WTC11 (cell line): ENCODE data around the gene C12orf75. TPM values are rescaled to one million over a fixed set of nuclear protein-coding genes. Genes with fewer than 3 reads are reported as not detected.

Source experiments
- ATAC-seq: fragments of 200-7000 bp; cut with Tn5 transposase; 2 replicates; pipeline ENCODE4 v1.10.0; 2021; ENCODE audit warnings: mild to moderate bottlenecking, moderate library complexity
- CTCF ChIA-PET: fragments of 300-600 bp; sonication (Branson Sonifier 250); formaldehyde crosslinking; loops from one replicate; lab custom pipeline; 2021; ENCODE audit warnings: antibody characterized with exemption; lab: Charles Lee
- POLR2A ChIA-PET: fragments of 350-600 bp; sonication (Branson Sonifier 250); formaldehyde crosslinking; loops from one replicate; lab custom pipeline; 2021; ENCODE audit warnings: antibody characterized with exemption; lab: Charles Lee
- DNase-seq: peaks from one replicate; pipeline ENCODE4 v3.0.0; 2021; ENCODE audit warnings: low spot score
- H3K27ac Mint-ChIP-seq: 2 replicates; pipeline ENCODE4 v1.8.0; 2021; ENCODE audit warnings: mixed read lengths
- H3K27me3 Mint-ChIP-seq: 2 replicates; pipeline ENCODE4 v1.8.0; 2021; ENCODE audit warnings: low read depth, mild to moderate bottlenecking, moderate library complexity, mixed read lengths
- H3K36me3 Mint-ChIP-seq: 2 replicates; pipeline ENCODE4 v1.8.0; 2021; ENCODE audit warnings: mixed read lengths
- H3K4me1 Mint-ChIP-seq: 2 replicates; pipeline ENCODE4 v1.8.0; 2022; ENCODE audit warnings: mixed read lengths
- H3K4me3 Mint-ChIP-seq: 2 replicates; pipeline ENCODE4 v1.8.0; 2021; ENCODE audit warnings: mild to moderate bottlenecking, moderate library complexity, mixed read lengths
- H3K9me3 Mint-ChIP-seq: 2 replicates; pipeline ENCODE4 v1.8.0; 2021; ENCODE audit warnings: mixed read lengths
- AFF4 ChIP-seq: sonication (generic); formaldehyde crosslinking; IDR thresholded peaks from 2 replicates; pipeline ENCODE4 v1.8.1; 2023; ENCODE audit warnings: mild to moderate bottlenecking, missing genetic modification reagents, borderline replicate concordance
- ATF6 ChIP-seq: sonication (generic); formaldehyde crosslinking; IDR thresholded peaks from 2 replicates; pipeline ENCODE4 v1.8.1; 2023; ENCODE audit warnings: mild to moderate bottlenecking, missing genetic modification reagents
- CREM ChIP-seq: sonication (generic); formaldehyde crosslinking; IDR thresholded peaks from 2 replicates; pipeline ENCODE4 v1.8.1; 2022; ENCODE audit warnings: mild to moderate bottlenecking, missing genetic modification reagents, moderate library complexity
- E2F4 ChIP-seq: sonication (generic); formaldehyde crosslinking; IDR thresholded peaks from 2 replicates; pipeline ENCODE4 v1.8.1; 2022; ENCODE audit warnings: low read depth, mild to moderate bottlenecking, moderate library complexity, missing genetic modification reagents, borderline replicate concordance
- ELF4 ChIP-seq: sonication (generic); formaldehyde crosslinking; IDR thresholded peaks from 2 replicates; pipeline ENCODE4 v1.8.1; 2022; ENCODE audit warnings: low read depth, mild to moderate bottlenecking, moderate library complexity, missing genetic modification reagents
- ESRRA ChIP-seq: sonication (generic); formaldehyde crosslinking; IDR thresholded peaks from 2 replicates; pipeline ENCODE4 v1.8.1; 2022; ENCODE audit warnings: mild to moderate bottlenecking, missing genetic modification reagents, borderline replicate concordance
- FOXJ3 ChIP-seq: sonication (generic); formaldehyde crosslinking; IDR thresholded peaks from 2 replicates; pipeline ENCODE4 v1.9.0; 2021; ENCODE audit warnings: missing genetic modification reagents, mild to moderate bottlenecking, borderline replicate concordance
- FOXK1 ChIP-seq: sonication (generic); formaldehyde crosslinking; IDR thresholded peaks from 2 replicates; pipeline ENCODE4 v1.8.0; 2022; ENCODE audit warnings: mild to moderate bottlenecking, moderate library complexity, missing genetic modification reagents
- IRF2 ChIP-seq: sonication (generic); formaldehyde crosslinking; IDR thresholded peaks from 2 replicates; pipeline ENCODE4 v1.8.0; 2022; ENCODE audit warnings: low read depth, missing genetic modification reagents, borderline replicate concordance
- JUN ChIP-seq: sonication (generic); formaldehyde crosslinking; IDR thresholded peaks from 2 replicates; pipeline ENCODE4 v1.8.0; 2023; ENCODE audit warnings: mild to moderate bottlenecking, missing genetic modification reagents
- MYBL2 ChIP-seq: sonication (generic); formaldehyde crosslinking; IDR thresholded peaks from 2 replicates; pipeline ENCODE4 v1.8.1; 2023; ENCODE audit warnings: mild to moderate bottlenecking, moderate library complexity, missing genetic modification reagents
- NFE2L1 ChIP-seq: sonication (generic); formaldehyde crosslinking; IDR thresholded peaks from 2 replicates; pipeline ENCODE4 v1.8.1; 2023; ENCODE audit warnings: missing genetic modification reagents
- NR2C2 ChIP-seq: sonication (generic); formaldehyde crosslinking; IDR thresholded peaks from 2 replicates; pipeline ENCODE4 v1.8.0; 2022; ENCODE audit warnings: mild to moderate bottlenecking, missing genetic modification reagents
- SP1 ChIP-seq: sonication (generic); formaldehyde crosslinking; conservative IDR thresholded peaks from 2 replicates; pipeline ENCODE4 v1.8.1; 2022; ENCODE audit warnings: missing genetic modification reagents
- TCF7 ChIP-seq: sonication (generic); formaldehyde crosslinking; IDR thresholded peaks from 2 replicates; pipeline ENCODE4 v1.8.0; 2022; ENCODE audit warnings: mild to moderate bottlenecking, low read depth, missing genetic modification reagents, moderate library complexity
- USF2 ChIP-seq: sonication (generic); formaldehyde crosslinking; IDR thresholded peaks from 2 replicates; pipeline ENCODE4 v1.8.1; 2023; ENCODE audit warnings: mild to moderate bottlenecking, missing genetic modification reagents, moderate library complexity
- ZNF281 ChIP-seq: sonication (generic); formaldehyde crosslinking; IDR thresholded peaks from 2 replicates; pipeline ENCODE4 v1.8.0; 2023; ENCODE audit warnings: mild to moderate bottlenecking, missing genetic modification reagents
- ZNF416 ChIP-seq: fragments of 250-450 bp; sonication (Bioruptor Pico); IDR thresholded peaks from 2 replicates; pipeline ENCODE4 v1.9.0; 2021; ENCODE audit warnings: mild to moderate bottlenecking, inconsistent platforms
- ZNF423 ChIP-seq: fragments of 250-450 bp; sonication (Bioruptor Pico); IDR thresholded peaks from 2 replicates; pipeline ENCODE4 v2.1.2; 2022; ENCODE audit warnings: mild to moderate bottlenecking, moderate library complexity
- total RNA-seq: library from RNA; stranded (reverse); gene quantifications from 3 replicates; pipeline ENCODE4 v1.2.3, GENCODE V29; 2021

C12orf75 gene
- total RNA-seq, 1 experiment from 2014 or later, result 25.5 TPM

- TF ChIP-seq E2F4 (no peak), SP1 (no peak), ZNF423 (CRISPR knock-in tag) (0 out of 2 replicates have a peak, but pooled peaks have one; percentile 20), NR2C2 (CRISPR knock-in tag) (no peak), FOXJ3 (CRISPR knock-in tag) (no peak)
- CTCF ChIA-PET, result interaction anchor here (0.6 kb wide), 1 partner anchor 609 kb away, joined by 3 read pairs; no protein-coding TSS in a partner anchor
- DNase-seq, result no peak
- 0 out of 2 replicates have a peak, but pooled peaks cover 3% of the 10 kb centered on the region for H3K36me3 Mint-ChIP-seq
- no peaks in the 10 kb centered on the region for H3K27me3 Mint-ChIP-seq
- H3K4me1 Mint-ChIP-seq, result peaks cover 18% of the 10 kb centered on the region
- ATAC-seq, result peak; percentile 76
- H3K27ac Mint-ChIP-seq, result peak overlapping the region; percentile 2; the same call in 1 of the 2 replicates
- H3K9me3 Mint-ChIP-seq, result no peaks in the 10 kb centered on the region
- no peak overlapping the region for H3K4me3 Mint-ChIP-seq
- POLR2A ChIA-PET, result no interaction called here
Measured at GRCh38 chr12:105368047-105368646, 37.7 kb downstream of the C12orf75 start.

GRCh38 chr12:105369014-105369413, 38.5 kb downstream of the C12orf75 start:
- CTCF ChIA-PET, result interaction anchor here (0.7 kb wide), 1 partner anchor 16 kb away, joined by 3 read pairs; no protein-coding TSS in a partner anchor

DNA sequence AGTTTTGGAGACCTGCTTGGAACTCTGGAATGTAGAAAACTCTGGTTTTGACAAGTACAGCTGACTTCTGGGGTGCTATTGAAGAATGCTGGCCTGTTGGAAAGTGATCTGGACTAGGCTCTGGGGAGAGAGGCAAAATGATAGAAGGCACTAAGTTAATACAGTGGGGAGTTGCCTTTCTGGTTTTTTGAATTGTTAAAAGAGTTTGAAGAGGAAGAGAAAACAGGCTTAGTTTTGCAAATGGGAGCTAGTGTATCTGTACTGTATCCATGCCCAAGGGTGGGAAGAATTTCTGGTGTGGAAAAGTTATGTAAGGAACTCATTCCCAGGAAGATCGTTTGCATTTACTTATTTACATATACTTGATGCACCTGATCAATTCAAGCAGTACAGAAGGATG, 43.8 kb downstream of the C12orf75 start:
- H3K9me3 Mint-ChIP-seq, result no peaks in the 10 kb centered on the region
- H3K4me1 Mint-ChIP-seq, result peaks cover 7% of the 10 kb centered on the region
- POLR2A ChIA-PET, result no interaction called here
- H3K27ac Mint-ChIP-seq, result no peak overlapping the region
- CTCF ChIA-PET, result interaction anchor here (1.0 kb wide), 1 partner anchor 9 kb away, joined by 3 read pairs; no protein-coding TSS in a partner anchor
- no peak overlapping the region for H3K4me3 Mint-ChIP-seq
- DNase-seq (no peak), ATAC-seq (no peak)
- H3K27me3 Mint-ChIP-seq, result no peaks in the 10 kb centered on the region; the same call in 1 of the 2 replicates
- 0 out of 2 replicates have a peak, but pooled peaks cover 3% of the 10 kb centered on the region for H3K36me3 Mint-ChIP-seq
- TF ChIP-seq ATF6 (no peak), MYBL2 (no peak), IRF2 (CRISPR knock-in tag) (no peak), AFF4 (CRISPR knock-in tag) (no peak), ELF4 (no peak)

More at GRCh38 chr12:105369014-105369413, 38.5 kb downstream of the C12orf75 start:
- no peak for DNase-seq
- TF ChIP-seq ESRRA (CRISPR knock-in tag) (no peak), CREM (CRISPR knock-in tag) (no peak), NFE2L1 (CRISPR knock-in tag) (no peak), ZNF416 (CRISPR knock-in tag) (no peak), ZNF281 (CRISPR knock-in tag) (no peak), USF2 (no peak), FOXK1 (CRISPR knock-in tag) (no peak), TCF7 (CRISPR knock-in tag) (no peak), JUN (CRISPR knock-in tag) (no peak)
- TF ChIP-seq, all 79 proteins: peak for 0
- Mint-ChIP-seq H3K27ac (no peak overlapping the region), H3K27me3 (no peaks in the 10 kb centered on the region; the same call in 1 of the 2 replicates), H3K4me3 (no peak overlapping the region), H3K36me3 (0 out of 2 replicates have a peak, but pooled peaks cover 3% of the 10 kb centered on the region), H3K4me1 (peaks cover 18% of the 10 kb centered on the region), H3K9me3 (no peaks in the 10 kb centered on the region)
- POLR2A ChIA-PET, result no interaction called here
- ATAC-seq, result no peak
